Measurements from ENCODE around the gene CLSTN2. TPM values are rescaled to one million over a fixed set of nuclear protein-coding genes. Genes with fewer than 3 reads are reported as not detected.

CLSTN2 gene
- polyA plus RNA-seq, 3 donors = not detected

DNA sequence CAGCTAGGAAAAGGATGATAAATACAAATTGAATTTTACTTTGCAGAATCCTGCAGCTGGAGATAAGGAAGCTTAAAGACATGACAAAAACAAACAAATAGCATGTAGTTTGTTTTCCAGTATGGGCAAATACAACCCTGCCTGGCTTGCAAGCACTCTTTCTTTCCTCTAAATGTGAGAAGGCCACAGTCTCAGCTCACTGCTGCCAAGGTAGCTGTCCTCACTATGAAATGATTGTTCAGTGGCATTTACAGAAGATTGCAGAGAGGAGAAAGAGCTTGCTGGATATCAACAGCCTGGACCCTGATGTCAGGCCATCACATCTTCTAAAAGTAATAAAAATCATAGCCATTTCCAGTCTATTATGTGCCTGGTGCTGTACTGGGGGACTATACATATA lies 262.0 kb downstream of the CLSTN2 start:
- peaks cover 0 to 6% (median 3%) of the 10 kb centered on the region in 7 donors for H3K9me3 Mint-ChIP-seq
- Histone ChIP-seq H3K9me3 (replicated peaks in 1 of 2; ENCODE audit: control insufficient read depth in 1 of 2, insufficient read depth in 1 of 2, low read length in 2 of 2) (no peaks in the 10 kb centered on the region), H3K4me1 (ENCODE audit: control insufficient read depth in 1 of 2, insufficient read depth in 2 of 2, low read length in 2 of 2) (no peaks in the 10 kb centered on the region), H4K20me1 (ENCODE audit: insufficient read depth, low read length) (no peaks in the 10 kb centered on the region), H3K27me3 (ENCODE audit: control insufficient read depth in 2 of 2, insufficient read depth in 2 of 2, low read length in 2 of 2) (no peaks in the 10 kb centered on the region), H3K4me2 (replicated peaks; ENCODE audit: extremely low read depth, low read length, poor library complexity, severe bottlenecking) (no peak overlapping the region), H3K9ac (ENCODE audit: insufficient read depth, low read length, poor library complexity, severe bottlenecking) (no peak overlapping the region), H3K4me3 (replicated peaks in 1 of 3; ENCODE audit: low read depth in 2 of 3, low read length in 3 of 3) (no peak overlapping the region), H3K27ac (ENCODE audit: low read depth in 1 of 2, low read length in 2 of 2) (no peak overlapping the region), H2AFZ (ENCODE audit: insufficient read depth, low read depth, low read length, poor library complexity, severe bottlenecking) (no peak overlapping the region), H3K79me2 (ENCODE audit: insufficient read depth, low read length) (no peaks in the 10 kb centered on the region), H3K36me3 (replicated peaks in 1 of 2; ENCODE audit: control insufficient read depth in 1 of 2, insufficient read depth in 2 of 2, low read length in 2 of 2) (no peaks in the 10 kb centered on the region)
- no peak overlapping the region for H3K4me3 Mint-ChIP-seq
- peaks cover 0 to 3% (median 1%) of the 10 kb centered on the region in 3 donors for H3K27me3 Mint-ChIP-seq (ENCODE audit: low read depth in 3 of 3)
- no peak for DNase-seq
- intact Hi-C loops (cut with micrococcal nuclease) = no loop called here
- H3K27ac Mint-ChIP-seq = no peak overlapping the region
- no peaks in the 10 kb centered on the region for H3K4me1 Mint-ChIP-seq
- TF ChIP-seq, protein P1, sequence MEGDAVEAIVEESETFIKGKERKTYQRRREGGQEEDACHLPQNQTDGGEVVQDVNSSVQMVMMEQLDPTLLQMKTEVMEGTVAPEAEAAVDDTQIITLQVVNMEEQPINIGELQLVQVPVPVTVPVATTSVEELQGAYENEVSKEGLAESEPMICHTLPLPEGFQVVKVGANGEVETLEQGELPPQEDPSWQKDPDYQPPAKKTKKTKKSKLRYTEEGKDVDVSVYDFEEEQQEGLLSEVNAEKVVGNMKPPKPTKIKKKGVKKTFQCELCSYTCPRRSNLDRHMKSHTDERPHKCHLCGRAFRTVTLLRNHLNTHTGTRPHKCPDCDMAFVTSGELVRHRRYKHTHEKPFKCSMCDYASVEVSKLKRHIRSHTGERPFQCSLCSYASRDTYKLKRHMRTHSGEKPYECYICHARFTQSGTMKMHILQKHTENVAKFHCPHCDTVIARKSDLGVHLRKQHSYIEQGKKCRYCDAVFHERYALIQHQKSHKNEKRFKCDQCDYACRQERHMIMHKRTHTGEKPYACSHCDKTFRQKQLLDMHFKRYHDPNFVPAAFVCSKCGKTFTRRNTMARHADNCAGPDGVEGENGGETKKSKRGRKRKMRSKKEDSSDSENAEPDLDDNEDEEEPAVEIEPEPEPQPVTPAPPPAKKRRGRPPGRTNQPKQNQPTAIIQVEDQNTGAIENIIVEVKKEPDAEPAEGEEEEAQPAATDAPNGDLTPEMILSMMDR (IDR thresholded peaks at IDR 0.05) = no peak
- no peaks in the 10 kb centered on the region for H3K36me3 Mint-ChIP-seq

DNA sequence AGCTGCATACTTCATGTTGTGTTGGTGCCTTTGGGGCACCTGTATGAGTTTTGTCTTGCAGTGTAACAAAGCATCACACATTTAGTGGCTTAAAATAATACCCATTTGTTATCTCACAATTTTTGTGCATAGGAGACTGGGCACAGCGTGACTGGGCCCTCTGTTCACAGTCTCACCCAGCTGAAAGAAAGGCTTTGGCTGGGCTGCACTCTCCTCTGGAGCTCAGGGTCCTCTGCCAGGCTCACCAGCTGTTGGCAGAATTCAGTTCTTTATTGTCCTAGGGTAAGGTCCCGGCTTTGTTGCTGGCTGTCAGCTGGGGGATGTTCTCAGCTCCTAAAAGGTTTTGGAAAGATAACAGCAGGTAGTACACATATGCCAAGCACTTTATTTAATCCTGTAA lies 263.3 kb downstream of the CLSTN2 start:
- Histone ChIP-seq H3K4me2 (replicated peaks; ENCODE audit: extremely low read depth, low read length, poor library complexity, severe bottlenecking) (no peak overlapping the region), H4K20me1 (ENCODE audit: insufficient read depth, low read length) (no peaks in the 10 kb centered on the region), H3K9me3 (replicated peaks in 1 of 2; ENCODE audit: control insufficient read depth in 1 of 2, insufficient read depth in 1 of 2, low read length in 2 of 2) (no peaks in the 10 kb centered on the region), H3K27ac (ENCODE audit: low read depth in 1 of 2, low read length in 2 of 2) (no peak overlapping the region), H3K79me2 (ENCODE audit: insufficient read depth, low read length) (no peaks in the 10 kb centered on the region), H2AFZ (ENCODE audit: insufficient read depth, low read depth, low read length, poor library complexity, severe bottlenecking) (no peak overlapping the region), H3K9ac (ENCODE audit: insufficient read depth, low read length, poor library complexity, severe bottlenecking) (no peak overlapping the region), H3K4me1 (ENCODE audit: control insufficient read depth in 1 of 2, insufficient read depth in 2 of 2, low read length in 2 of 2) (no peaks in the 10 kb centered on the region), H3K4me3 (replicated peaks in 1 of 3; ENCODE audit: low read depth in 2 of 3, low read length in 3 of 3) (no peak overlapping the region), H3K36me3 (replicated peaks in 1 of 2; ENCODE audit: control insufficient read depth in 1 of 2, insufficient read depth in 2 of 2, low read length in 2 of 2) (no peaks in the 10 kb centered on the region), H3K27me3 (ENCODE audit: control insufficient read depth in 2 of 2, insufficient read depth in 2 of 2, low read length in 2 of 2) (no peaks in the 10 kb centered on the region)
- Mint-ChIP-seq H3K27me3 (ENCODE audit: low read depth in 3 of 3) (peaks cover 0 to 2% (median 1%) of the 10 kb centered on the region in 3 donors), H3K27ac (no peak overlapping the region), H3K36me3 (no peaks in the 10 kb centered on the region), H3K4me1 (no peaks in the 10 kb centered on the region), H3K4me3 (no peak overlapping the region), H3K9me3 (peaks cover 0 to 4% (median 3%) of the 10 kb centered on the region in 7 donors)
- intact Hi-C loops (cut with micrococcal nuclease) = no loop called here
- TF ChIP-seq, protein P1 (IDR thresholded peaks at IDR 0.05) = no peak
- no peak for DNase-seq
- 67% methylated on average over 1 of the region's 2 CpGs for WGBS (ENCODE audit: insufficient coverage)
